Stomach (tissue), 9 donors: ENCODE data around the gene CARD6. TPM values are rescaled to one million over a fixed set of nuclear protein-coding genes. Genes with fewer than 3 reads are reported as not detected.
"Not testable (repeated sequence)": the region's sequence is repeated elsewhere in the genome, so short reads cannot be mapped to it uniquely, and the experiment has no call there.

Experiments
- DNase-seq, 2 donors: peaks; one replicate each; pipeline versions ENCODE4 v3.0.0 to v3.0.0-alpha.2; 2013 to 2019
- H3K27ac ChIP-seq, 5 donors: fragments of 200-600 bp in 4 of 5; sonication (generic) in 4 of 5; one replicate each; pipeline ENCODE4 v1.5.1; 2013 to 2019; ENCODE audit warnings: mild to moderate bottlenecking in 1 of 5, moderate library complexity in 1 of 5
- H3K27me3 ChIP-seq, 3 donors: fragments of 200-600 bp; sonication (generic); one replicate each; pipeline ENCODE4 v1.5.1; 2017 to 2019; ENCODE audit warnings: mixed run types in 1 of 3
- H3K36me3 ChIP-seq, 4 donors: fragments of 200-600 bp; sonication (generic); 1 replicate in 3 of 4; 2 replicates in 1 of 4; pipeline ENCODE4 v1.5.1; 2016 to 2019
- H3K4me1 ChIP-seq, 4 donors: fragments of 200-600 bp; sonication (generic); one replicate each; pipeline ENCODE4 v1.5.1; 2016 to 2019
- H3K4me3 ChIP-seq, 4 donors: fragments of 200-600 bp; sonication (generic) in 3 of 4; one replicate each; pipeline ENCODE4 v1.5.1; 2016 to 2019; ENCODE audit warnings: mild to moderate bottlenecking in 1 of 4
- H3K9me3 ChIP-seq, 4 donors: fragments of 200-600 bp; sonication (generic); one replicate each; pipeline ENCODE4 v1.5.1; 2016 to 2019
- EP300 ChIP-seq: sonication (generic); formaldehyde crosslinking; IDR thresholded peaks from one replicate; pipeline ENCODE4 v1.6.1; 2017; ENCODE audit warnings: antibody characterized with exemption
- POLR2A ChIP-seq, 4 donors: fragments of 450-650 bp; IDR thresholded peaks; one replicate each; pipeline ENCODE4 v1.6.1; 2016; ENCODE audit warnings: antibody characterized with exemption in 4 of 4, control low read depth in 2 of 4, mild to moderate bottlenecking in 1 of 4, moderate library complexity in 1 of 4
- POLR2AphosphoS5 ChIP-seq, 3 donors: sonication (generic); formaldehyde crosslinking; IDR thresholded peaks; one replicate each; pipeline ENCODE4 v1.6.1; 2016; ENCODE audit warnings: antibody characterized with exemption in 3 of 3
- WGBS, 5 donors: extraction: QIAGEN DNeasy Blood & Tissue Kit in 3 of 5; methylation state at CpG; one replicate each; pipeline versions ENCODE4 v1.1.5 to v1.1.7; 2013 to 2018; 5-methylcytosine and 5-hydroxymethylcytosine counted together
- intact Hi-C: fragments of 100-400 bp; cut with DNase I; formaldehyde crosslinking; loops from one replicate; pipeline ENCODE4 v1.15.1; 2023; ENCODE audit warnings: low total_unique reads
- polyA plus RNA-seq, 3 donors: library from polyadenylated mRNA; stranded (reverse); fragments of 200-250 nt; gene quantifications; one replicate each; pipeline ENCODE4 v1.2.3, GENCODE V29; 2013
- total RNA-seq, 5 donors: library from RNA; depleted of rRNA; stranded (reverse); fragments of >200 nt; gene quantifications; one replicate each; pipeline versions ENCODE4 v1.1.0 to v1.2.3, GENCODE V29; 2014 to 2016
- TF ChIP-seq, protein P1 (sequence below), 7 experiments: fragments of 450-650 bp in 4 of 7; fragments of 200-600 bp in 3 of 7; sonication (generic) in 3 of 7; IDR thresholded peaks; one replicate each; pipeline ENCODE4 v1.5.1; 2016 to 2019; ENCODE audit warnings: antibody characterized with exemption in 7 of 7, control low read depth in 2 of 7, mild to moderate bottlenecking in 1 of 7
- donor health status: healthy with polysubstance abuse.
- donor health status: Bipolar disorder and iron deficiency.
- donor health status: healthy.

The CARD6 gene
- total and polyA plus RNA-seq, 8 donors = 2.0 to 30.8 (median 10.7) TPM

DNA sequence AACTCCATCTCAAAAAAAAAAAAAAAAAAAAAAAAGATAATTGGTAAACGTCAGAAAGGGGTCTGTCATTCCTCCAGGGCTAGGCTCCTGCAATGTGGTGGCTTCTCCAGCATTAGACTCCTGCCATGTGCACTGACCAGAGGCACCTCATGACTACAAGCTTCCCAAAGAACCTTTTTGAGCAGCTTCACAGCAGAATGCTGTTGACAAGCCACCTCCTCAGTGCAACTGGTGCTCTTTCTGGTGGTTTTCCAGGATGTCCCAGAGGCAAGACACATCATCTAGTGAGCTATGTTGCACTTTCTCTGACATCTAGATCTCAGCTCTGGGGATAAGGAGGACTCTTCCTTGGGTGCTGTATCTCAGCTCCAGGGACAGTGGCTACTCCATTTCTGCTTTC, 17.7 kb upstream of the CARD6 start:
- intact Hi-C loops = no loop called here
- peaks cover 0 to 2% (median 0%) of the 10 kb centered on the region in 4 donors for H3K4me1 ChIP-seq
- H3K4me3 ChIP-seq = no peak overlapping the region
- WGBS, 5 donors = 18 to 44% (median 27%) methylated on average over 1 of the region's 1 CpG
- TF ChIP-seq POLR2A (IDR thresholded peaks at IDR 0.05) = no peak
- no peak for TF ChIP-seq POLR2AphosphoS5 (IDR thresholded peaks at IDR 0.05)
- TF ChIP-seq, protein P1, sequence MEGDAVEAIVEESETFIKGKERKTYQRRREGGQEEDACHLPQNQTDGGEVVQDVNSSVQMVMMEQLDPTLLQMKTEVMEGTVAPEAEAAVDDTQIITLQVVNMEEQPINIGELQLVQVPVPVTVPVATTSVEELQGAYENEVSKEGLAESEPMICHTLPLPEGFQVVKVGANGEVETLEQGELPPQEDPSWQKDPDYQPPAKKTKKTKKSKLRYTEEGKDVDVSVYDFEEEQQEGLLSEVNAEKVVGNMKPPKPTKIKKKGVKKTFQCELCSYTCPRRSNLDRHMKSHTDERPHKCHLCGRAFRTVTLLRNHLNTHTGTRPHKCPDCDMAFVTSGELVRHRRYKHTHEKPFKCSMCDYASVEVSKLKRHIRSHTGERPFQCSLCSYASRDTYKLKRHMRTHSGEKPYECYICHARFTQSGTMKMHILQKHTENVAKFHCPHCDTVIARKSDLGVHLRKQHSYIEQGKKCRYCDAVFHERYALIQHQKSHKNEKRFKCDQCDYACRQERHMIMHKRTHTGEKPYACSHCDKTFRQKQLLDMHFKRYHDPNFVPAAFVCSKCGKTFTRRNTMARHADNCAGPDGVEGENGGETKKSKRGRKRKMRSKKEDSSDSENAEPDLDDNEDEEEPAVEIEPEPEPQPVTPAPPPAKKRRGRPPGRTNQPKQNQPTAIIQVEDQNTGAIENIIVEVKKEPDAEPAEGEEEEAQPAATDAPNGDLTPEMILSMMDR (IDR thresholded peaks at IDR 0.05) = no peak
- no peak for TF ChIP-seq EP300
- no peak for DNase-seq
- H3K36me3 ChIP-seq = peaks cover 11 to 40% (median 31%) of the 10 kb centered on the region in 4 donors
- H3K27me3 ChIP-seq = no peaks in the 10 kb centered on the region
- no peak overlapping the region for H3K27ac ChIP-seq
- H3K9me3 ChIP-seq = no peaks in the 10 kb centered on the region

DNA sequence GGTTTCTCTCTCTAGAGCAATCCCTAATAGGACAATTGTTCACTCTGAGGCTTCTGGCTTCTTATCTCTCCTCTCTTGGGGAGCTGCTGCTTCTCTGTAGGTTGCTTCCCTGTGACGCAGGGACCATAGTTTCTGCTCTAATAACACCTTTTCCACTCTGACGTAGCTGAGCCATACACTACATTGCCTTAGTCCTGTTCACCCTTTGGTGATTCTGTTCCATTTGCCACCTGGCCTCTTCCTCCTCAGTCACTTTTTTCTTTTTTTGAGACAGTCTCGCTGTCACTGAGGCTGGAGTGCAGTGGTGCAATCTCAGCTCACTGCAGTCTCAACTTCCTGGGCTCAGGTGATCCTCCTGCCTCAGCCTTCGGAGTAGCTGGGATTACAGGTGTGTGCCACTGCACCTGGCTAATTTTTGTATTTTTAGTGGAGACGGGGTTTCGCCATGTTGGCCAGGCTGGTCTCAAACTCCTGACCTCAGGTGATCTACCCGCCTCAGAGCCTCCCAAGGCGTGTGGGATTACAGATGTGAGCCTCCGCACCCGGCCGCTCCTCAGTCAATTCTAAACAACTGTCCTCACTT, 15.6 kb upstream of the CARD6 start:
- WGBS, 5 donors = 90 to 93% (median 92%) methylated on average over 11 of the region's 11 CpGs
- H3K4me1 ChIP-seq, H3K4me3 ChIP-seq, intact Hi-C loops, H3K27ac ChIP-seq, DNase-seq, H3K27me3 ChIP-seq, H3K9me3 ChIP-seq: not testable (repeated sequence)
- peaks cover 29 to 61% (median 51%) of the 10 kb centered on the region in 4 donors for H3K36me3 ChIP-seq

DNA sequence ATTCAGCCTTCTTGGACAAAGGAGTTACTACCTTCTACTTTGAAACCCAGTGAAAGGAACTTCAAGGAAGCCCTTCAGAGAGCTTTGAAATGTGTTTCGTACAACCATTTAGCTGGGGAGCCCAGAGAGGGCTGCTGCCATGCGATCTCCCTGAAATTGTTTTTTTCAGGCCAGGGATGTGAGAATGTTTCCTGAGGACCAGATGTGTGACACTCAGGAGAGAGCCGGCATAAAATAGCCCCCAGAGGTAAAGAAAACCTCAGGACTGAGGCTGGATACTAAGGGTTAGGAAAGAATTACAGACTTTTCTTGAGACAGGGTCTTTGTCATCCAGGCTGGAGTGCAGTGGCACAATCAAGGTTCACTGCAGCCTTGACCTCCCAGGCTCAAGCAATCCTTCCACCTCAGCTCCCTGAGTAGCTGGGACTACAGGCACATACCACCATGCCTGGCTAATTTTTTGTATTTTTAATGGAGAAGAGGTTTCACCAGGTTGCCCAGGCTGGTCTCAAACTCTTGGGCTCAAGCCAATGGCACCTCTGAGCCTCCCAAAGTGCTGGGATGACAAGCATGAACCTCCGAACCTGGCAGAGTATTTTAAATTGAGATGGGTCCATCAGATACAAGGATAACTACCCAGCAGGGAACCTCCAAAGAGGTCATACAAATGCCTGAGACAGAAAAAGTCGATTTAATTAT, 14.5 kb upstream of the CARD6 start:
- WGBS, 5 donors = 87 to 95% (median 93%) methylated on average over 5 of the region's 5 CpGs

DNA sequence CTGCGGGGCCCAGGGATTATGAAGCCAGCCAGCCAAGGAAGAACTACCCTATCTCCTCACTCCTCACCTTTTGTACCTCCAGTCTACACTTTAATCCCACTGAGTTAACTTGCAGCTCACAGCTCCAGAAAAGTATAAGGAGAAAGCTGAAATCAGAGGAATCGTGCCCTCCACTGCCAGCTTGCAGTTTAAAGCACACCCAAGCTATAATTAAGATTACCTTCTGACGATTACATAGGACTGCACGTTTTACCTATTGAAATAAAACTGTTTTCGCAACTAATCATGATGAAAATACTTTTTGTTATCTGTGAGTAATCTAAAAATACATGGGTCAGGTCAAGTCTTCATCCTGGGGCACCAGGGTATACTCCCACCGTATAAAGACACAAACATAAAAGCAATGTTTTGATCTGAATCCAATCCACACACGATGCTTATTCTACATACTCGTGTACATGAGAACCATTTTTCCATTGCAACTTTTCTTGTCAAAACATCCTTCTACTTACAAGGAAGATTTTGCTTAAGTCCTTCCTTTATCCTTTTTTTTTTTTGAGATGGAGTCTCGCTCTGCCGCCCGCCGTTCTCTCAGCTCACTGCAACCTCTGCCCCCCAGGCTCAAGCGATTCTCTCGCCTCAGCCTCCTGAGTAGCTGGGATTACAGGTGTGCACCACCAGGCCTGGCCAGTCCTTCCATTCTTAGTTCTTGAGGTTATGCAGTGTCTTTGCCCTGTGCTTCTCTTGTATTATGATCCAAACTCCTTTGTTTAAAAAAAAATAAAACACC, 13.8 kb upstream of the CARD6 start:
- H3K27ac ChIP-seq = no peak overlapping the region
- peaks cover 0 to 14% (median 7%) of the 10 kb centered on the region in 4 donors for H3K4me1 ChIP-seq
- no peaks in the 10 kb centered on the region for H3K9me3 ChIP-seq
- H3K27me3 ChIP-seq = no peaks in the 10 kb centered on the region
- peaks cover 47 to 79% (median 70%) of the 10 kb centered on the region in 4 donors for H3K36me3 ChIP-seq
- intact Hi-C loops = no loop called here
- no peak overlapping the region for H3K4me3 ChIP-seq
- no peak for DNase-seq
- TF ChIP-seq POLR2A (IDR thresholded peaks at IDR 0.05) (no peak), POLR2AphosphoS5 (IDR thresholded peaks at IDR 0.05) (no peak), EP300 (no peak)
- TF ChIP-seq, protein P1 (IDR thresholded peaks at IDR 0.05) = no peak
- WGBS, 5 donors = 84 to 87% (median 85%) methylated on average over 14 of the region's 14 CpGs

More for the DNA sequence above, 14.5 kb upstream of the CARD6 start:
- H3K4me1 ChIP-seq = peaks cover 0 to 6% (median 2%) of the 10 kb centered on the region in 4 donors
- H3K36me3 ChIP-seq = peaks cover 40 to 72% (median 62%) of the 10 kb centered on the region in 4 donors
- no peak overlapping the region for H3K27ac ChIP-seq
- no peaks in the 10 kb centered on the region for H3K27me3 ChIP-seq
- TF ChIP-seq EP300 = no peak
- no peak for TF ChIP-seq POLR2AphosphoS5 (IDR thresholded peaks at IDR 0.05)
- no peak for TF ChIP-seq POLR2A (IDR thresholded peaks at IDR 0.05)
- TF ChIP-seq, protein P1 (IDR thresholded peaks at IDR 0.05) = no peak
- H3K9me3 ChIP-seq = no peaks in the 10 kb centered on the region
- intact Hi-C loops = no loop called here
- no peak for DNase-seq
- no peak overlapping the region for H3K4me3 ChIP-seq
